Naive thymus-derived CD4-positive, alpha-beta T cell (primary cell): Measurements from ENCODE around the gene LIX1L. TPM values are rescaled to one million over a fixed set of nuclear protein-coding genes. Genes with fewer than 3 reads are reported as not detected.
A peak's percentile ranks its signal among the peaks of the same experiment; 100 is the strongest.

Experiments
- ATAC-seq: fragments of 150-1000 bp; cut with Tn5 transposase; 2 replicates; pipeline ENCODE4 v1.10.0; 2021; ENCODE audit warnings: mild to moderate bottlenecking, moderate library complexity
- CTCF ChIA-PET: fragments of 350-600 bp; sonication (Branson Sonifier 250); formaldehyde crosslinking; loops from one replicate; lab custom pipeline; 2021; ENCODE audit warnings: antibody characterized with exemption; lab: Charles Lee
- POLR2A ChIA-PET: fragments of 350-600 bp; sonication (Branson Sonifier 250); formaldehyde crosslinking; loops from one replicate; lab custom pipeline; 2021; ENCODE audit warnings: antibody characterized with exemption, inconsistent platforms; lab: Charles Lee
- DNase-seq, 9 donors: peaks; one replicate each; pipeline versions ENCODE4 v3.0.0 to v3.0.0-alpha.2; 2020 to 2022; ENCODE audit warnings: mixed read lengths in 1 of 9
- H3K27ac ChIP-seq: one replicate; pipeline ENCODE4 v1.7.0; 2013; ENCODE audit warnings: mild to moderate bottlenecking, low read depth, low read length, moderate library complexity
- H3K27me3 ChIP-seq, 2 donors: one replicate each; pipeline ENCODE4 v1.7.0; 2013; ENCODE audit warnings: low read length in 2 of 2, mild to moderate bottlenecking in 2 of 2, moderate library complexity in 2 of 2; ENCODE audit not compliant: control insufficient read depth in 2 of 2, insufficient read depth in 2 of 2
- H3K36me3 ChIP-seq, 3 experiments: 1 replicate in 2 of 3; 2 replicates in 1 of 3; pipeline ENCODE4 v1.7.0; 2013; ENCODE audit warnings: low read length in 3 of 3, mild to moderate bottlenecking in 3 of 3, moderate library complexity in 1 of 3; ENCODE audit not compliant: insufficient read depth in 3 of 3, control insufficient read depth in 2 of 3
- H3K4me1 ChIP-seq, 2 donors: one replicate each; pipeline ENCODE4 v1.7.0; 2013; ENCODE audit warnings: low read length in 2 of 2, mild to moderate bottlenecking in 2 of 2, moderate library complexity in 1 of 2; ENCODE audit not compliant: control insufficient read depth in 2 of 2, insufficient read depth in 2 of 2
- H3K4me3 ChIP-seq: 2 replicates; pipeline ENCODE4 v1.7.0; 2013; ENCODE audit warnings: mild to moderate bottlenecking, low read length
- H3K9me3 ChIP-seq, 3 experiments: 1 replicate in 2 of 3; 2 replicates in 1 of 3; pipeline ENCODE4 v1.7.0; 2013; ENCODE audit warnings: low read length in 3 of 3; ENCODE audit not compliant: control insufficient read depth in 2 of 3
- H3K27ac Mint-ChIP-seq, 9 donors: one replicate each; pipeline ENCODE4 v1.8.0; 2020 to 2022; ENCODE audit warnings: mixed read lengths in 9 of 9, mild to moderate bottlenecking in 8 of 9, moderate library complexity in 5 of 9, inconsistent platforms in 2 of 9
- H3K27me3 Mint-ChIP-seq, 5 donors: one replicate each; pipeline ENCODE4 v1.8.0; 2021 to 2022; ENCODE audit warnings: mixed read lengths in 5 of 5, mild to moderate bottlenecking in 1 of 5
- H3K36me3 Mint-ChIP-seq, 5 donors: one replicate each; pipeline ENCODE4 v1.8.0; 2020 to 2022; ENCODE audit warnings: mixed read lengths in 5 of 5, mild to moderate bottlenecking in 3 of 5, inconsistent platforms in 1 of 5
- H3K4me1 Mint-ChIP-seq, 7 donors: one replicate each; pipeline ENCODE4 v1.8.0; 2020 to 2022; ENCODE audit warnings: mixed read lengths in 7 of 7, mild to moderate bottlenecking in 3 of 7, inconsistent platforms in 1 of 7
- H3K4me3 Mint-ChIP-seq, 10 donors: one replicate each; pipeline ENCODE4 v1.8.0; 2020 to 2022; ENCODE audit warnings: mild to moderate bottlenecking in 10 of 10, mixed read lengths in 10 of 10, moderate library complexity in 6 of 10, inconsistent platforms in 2 of 10
- H3K9me3 Mint-ChIP-seq, 11 donors: one replicate each; pipeline ENCODE4 v1.8.0; 2020 to 2022; ENCODE audit warnings: mixed read lengths in 11 of 11, mild to moderate bottlenecking in 4 of 11, inconsistent platforms in 1 of 11, moderate library complexity in 1 of 11
- intact Hi-C, 2 donors: fragments of 100-400 bp; cut with micrococcal nuclease; formaldehyde crosslinking; loops; one replicate each; pipeline ENCODE4 v1.15.1; 2023
- polyA plus RNA-seq, 2 donors: library from polyadenylated mRNA; unstranded; fragments of 300-500 nt; fragmentation: Illumina TruSeq; gene quantifications; one replicate each; pipeline ENCODE4 v1.2.3, GENCODE V29; 2021
- total RNA-seq, 6 experiments: library from RNA in 5 of 6; stranded (reverse) in 5 of 6; gene quantifications; 1 replicate in 5 of 6; 2 replicates in 1 of 6; pipeline ENCODE4 v1.2.3 and lab custom pipeline; 2021 to 2026

LIX1L gene
- total and polyA plus RNA-seq, 7 experiments from 2014 or later: 29.3 to 59.2 (median 33.9) TPM

GRCh38 chr1:145955436-145955835, 2.4 kb downstream of the LIX1L start:
- intact Hi-C loops: no loop called here
- Histone ChIP-seq H3K27ac (peak overlapping the region; percentile 94), H3K36me3 (no peaks in the 10 kb centered on the region), H3K27me3 (no peaks in the 10 kb centered on the region), H3K4me3 (peak overlapping the region; percentile 70), H3K4me1 (peaks cover 45 to 74% of the 10 kb centered on the region in 2 donors), H3K9me3 (no peaks in the 10 kb centered on the region)
- ChIA-PET POLR2A (interaction anchor here (0.6 to 6.0 kb wide), 6 partner anchors 9 to 38 kb away, joined by 3 to 137 read pairs (median 17); partner anchors contain the start of genes ANKRD34A, PEX11B, POLR3GL and RBM8A), CTCF (interaction anchor here (1.9 kb wide), 1 partner anchor 52 kb away, joined by 3 read pairs; no protein-coding TSS in a partner anchor)
- Mint-ChIP-seq H3K27me3 (no peaks in the 10 kb centered on the region), H3K9me3 (peaks cover 0 to 1% (median 0%) of the 10 kb centered on the region in 11 donors), H3K4me3 (peak overlapping the region; percentile 22 to 99 (median 91)), H3K4me1 (peaks cover 64 to 89% (median 74%) of the 10 kb centered on the region in 7 donors), H3K27ac (peak overlapping the region in 6 of 9 donors; percentile 2 to 65 (median 6)), H3K36me3 (peaks cover 0 to 27% (median 11%) of the 10 kb centered on the region in 5 donors)
- no peak for ATAC-seq
- DNase-seq: no peak

GRCh38 chr1:145953861-145954260, 4.0 kb downstream of the LIX1L start:
- peaks cover 64 to 89% (median 74%) of the 10 kb centered on the region in 7 donors for H3K4me1 Mint-ChIP-seq
- H3K4me3 Mint-ChIP-seq: peak overlapping the region in 8 of 10 donors; percentile 16 to 99 (median 68)
- peaks cover 48 to 62% of the 10 kb centered on the region in 2 donors for H3K4me1 ChIP-seq
- no peaks in the 10 kb centered on the region for H3K9me3 ChIP-seq
- no peak for ATAC-seq
- peaks cover 0 to 1% (median 0%) of the 10 kb centered on the region in 11 donors for H3K9me3 Mint-ChIP-seq
- no peaks in the 10 kb centered on the region for H3K27me3 Mint-ChIP-seq
- intact Hi-C loops: no loop called here
- H3K27ac Mint-ChIP-seq: peak overlapping the region in 5 of 9 donors; percentile 19 to 57 (median 49)
- DNase-seq: no peak
- POLR2A ChIA-PET: interaction anchor here (1.2 to 6.0 kb wide), 4 partner anchors 8 to 35 kb away, joined by 3 to 137 read pairs (median 14); partner anchors contain the start of genes ANKRD34A, PEX11B, POLR3GL and RBM8A
- CTCF ChIA-PET: interaction anchor here (0.7 kb wide), 1 partner anchor 10 kb away, joined by 3 read pairs; the partner anchor contains the start of gene ANKRD34A
- H3K36me3 ChIP-seq: peaks cover 0 to 3% (median 0%) of the 10 kb centered on the region in 3 experiments
- no peak overlapping the region for H3K27ac ChIP-seq
- peaks cover 0 to 36% (median 15%) of the 10 kb centered on the region in 5 donors for H3K36me3 Mint-ChIP-seq
- H3K4me3 ChIP-seq: no peak overlapping the region
- H3K27me3 ChIP-seq: no peaks in the 10 kb centered on the region

GRCh38 chr1:145952903-145953302, 4.9 kb downstream of the LIX1L start:
- POLR2A ChIA-PET: interaction anchor here (4.0 kb wide), 1 partner anchor 11 kb away, joined by 25 read pairs; the partner anchor contains the start of genes ANKRD34A and POLR3GL
- H3K4me1 Mint-ChIP-seq: peaks cover 54 to 86% (median 74%) of the 10 kb centered on the region in 7 donors
- intact Hi-C loops: no loop called here
- DNase-seq (no peak), ATAC-seq (no peak)
- H3K4me3 Mint-ChIP-seq: no peak overlapping the region
- peak overlapping the region in 3 of 9 donors; percentile 34 to 50 (median 49) for H3K27ac Mint-ChIP-seq
- CTCF ChIA-PET: interaction anchor here (0.5 kb wide), 1 partner anchor 10 kb away, joined by 3 read pairs; no protein-coding TSS in a partner anchor
- no peaks in the 10 kb centered on the region for H3K27me3 Mint-ChIP-seq
- no peaks in the 10 kb centered on the region for H3K9me3 ChIP-seq
- peaks cover 0 to 36% (median 15%) of the 10 kb centered on the region in 5 donors for H3K36me3 Mint-ChIP-seq
- no peak overlapping the region for H3K4me3 ChIP-seq
- peaks cover 0 to 1% (median 0%) of the 10 kb centered on the region in 11 donors for H3K9me3 Mint-ChIP-seq
- H3K4me1 ChIP-seq: peaks cover 39 to 55% of the 10 kb centered on the region in 2 donors
- no peak overlapping the region for H3K27ac ChIP-seq
- H3K36me3 ChIP-seq: peaks cover 0 to 8% (median 0%) of the 10 kb centered on the region in 3 experiments
- H3K27me3 ChIP-seq: no peaks in the 10 kb centered on the region

- H3K4me3 ChIP-seq: no peak overlapping the region
- no peak for ATAC-seq
- H3K27ac ChIP-seq: no peak overlapping the region
- peaks cover 0 to 19% (median 7%) of the 10 kb centered on the region in 3 experiments for H3K36me3 ChIP-seq
- ChIA-PET CTCF (interaction anchor here (0.8 kb wide), 1 partner anchor 24 kb away, joined by 5 read pairs; the partner anchor contains the start of gene RBM8A), POLR2A (interaction anchor here (1.0 to 4.0 kb wide), 3 partner anchors 12 to 105 kb away, joined by 3 to 25 read pairs (median 3); partner anchors contain the start of genes ANKRD34A and POLR3GL)
- H3K27me3 ChIP-seq: no peaks in the 10 kb centered on the region
- H3K9me3 ChIP-seq: no peaks in the 10 kb centered on the region
- no peaks in the 10 kb centered on the region for H3K27me3 Mint-ChIP-seq
- peak overlapping the region in 6 of 9 donors; percentile 25 to 65 (median 30) for H3K27ac Mint-ChIP-seq
- H3K4me3 Mint-ChIP-seq: peak overlapping the region in 1 of 10 donors; percentile 9
- peaks cover 0 to 39% (median 16%) of the 10 kb centered on the region in 5 donors for H3K36me3 Mint-ChIP-seq
- H3K4me1 Mint-ChIP-seq: peaks cover 48 to 91% (median 80%) of the 10 kb centered on the region in 7 donors
- peaks cover 36 to 51% of the 10 kb centered on the region in 2 donors for H3K4me1 ChIP-seq
- no peak for DNase-seq
- intact Hi-C loops: no loop called here
- no peaks in the 10 kb centered on the region for H3K9me3 Mint-ChIP-seq
These were observed 6.3 kb downstream of the LIX1L start for GRCh38 chr1:145951526-145951925.

- Mint-ChIP-seq H3K4me3 (peak overlapping the region in 2 of 10 donors; percentile 1 to 3), H3K27ac (peak overlapping the region in 6 of 9 donors; percentile 9 to 80 (median 58)), H3K9me3 (no peaks in the 10 kb centered on the region), H3K27me3 (no peaks in the 10 kb centered on the region), H3K4me1 (peaks cover 34 to 71% (median 57%) of the 10 kb centered on the region in 7 donors), H3K36me3 (peaks cover 0 to 32% (median 13%) of the 10 kb centered on the region in 5 donors)
- peaks cover 0 to 27% (median 7%) of the 10 kb centered on the region in 3 experiments for H3K36me3 ChIP-seq
- ATAC-seq (no peak), DNase-seq (no peak)
- H3K4me1 ChIP-seq: peaks cover 13 to 28% of the 10 kb centered on the region in 2 donors
- no peak overlapping the region for H3K4me3 ChIP-seq
- intact Hi-C loops: no loop called here
- ChIA-PET POLR2A (interaction anchor here (0.8 to 1.0 kb wide), 3 partner anchors 9 to 39 kb away, joined by 3 to 7 read pairs (median 3); partner anchors contain the start of genes ITGA10, LIX1L and RBM8A), CTCF (no interaction called here)
- no peaks in the 10 kb centered on the region for H3K9me3 ChIP-seq
- H3K27ac ChIP-seq: no peak overlapping the region
- H3K27me3 ChIP-seq: no peaks in the 10 kb centered on the region
These were observed 8.6 kb downstream of the LIX1L start for GRCh38 chr1:145949219-145949618.

- H3K27me3 Mint-ChIP-seq: no peaks in the 10 kb centered on the region
- H3K27ac ChIP-seq: no peak overlapping the region
- intact Hi-C loops: no loop called here
- DNase-seq (no peak), ATAC-seq (no peak)
- H3K9me3 ChIP-seq: no peaks in the 10 kb centered on the region
- no peaks in the 10 kb centered on the region for H3K27me3 ChIP-seq
- H3K4me1 Mint-ChIP-seq: peaks cover 22 to 65% (median 46%) of the 10 kb centered on the region in 7 donors
- peaks cover 13 to 17% of the 10 kb centered on the region in 2 donors for H3K4me1 ChIP-seq
- H3K9me3 Mint-ChIP-seq: no peaks in the 10 kb centered on the region
- peaks cover under 1 to 43% (median 11%) of the 10 kb centered on the region in 3 experiments for H3K36me3 ChIP-seq
- H3K27ac Mint-ChIP-seq: peak overlapping the region in 4 of 9 donors; percentile 24 to 56 (median 34)
- H3K4me3 ChIP-seq: no peak overlapping the region
- H3K4me3 Mint-ChIP-seq: no peak overlapping the region
- ChIA-PET CTCF (interaction anchor here (0.5 kb wide), 1 partner anchor 19 kb away, joined by 3 read pairs; no protein-coding TSS in a partner anchor), POLR2A (interaction anchor here (1.2 kb wide), 1 partner anchor 10 kb away, joined by 7 read pairs; the partner anchor contains the start of gene LIX1L)
- H3K36me3 Mint-ChIP-seq: peaks cover under 1 to 28% (median 21%) of the 10 kb centered on the region in 5 donors
These were observed 10.3 kb downstream of the LIX1L start for GRCh38 chr1:145947551-145947950.
